PC-3 (cell line): ENCODE measurements around the gene UBTF. TPM values are rescaled to one million over a fixed set of nuclear protein-coding genes. Genes with fewer than 3 reads are reported as not detected.

ENCODE experiments used
- ATAC-seq: fragments of 200-7000 bp; cut with Tn5 transposase; 2 replicates; pipeline ENCODE4 v1.9.1; 2020; ENCODE audit warnings: mild to moderate bottlenecking, moderate library complexity
- BruUV-seq: library from RNA; stranded (reverse); fragments of 400-500 nt; replicated peaks from 2 replicates; lab custom pipeline; 2021; lab: Mats Ljungman, UMichigan
- CTCF ChIA-PET: fragments of 300-600 bp; sonication (Branson Sonifier 250); formaldehyde crosslinking; loops from one replicate; lab custom pipeline; 2022; ENCODE audit warnings: antibody characterized with exemption; lab: Charles Lee
- POLR2A ChIA-PET: fragments of 300-600 bp; sonication (Branson Sonifier 250); formaldehyde crosslinking; loops from one replicate; lab custom pipeline; 2022; ENCODE audit warnings: antibody characterized with exemption; ENCODE audit not compliant: unreplicated experiment; lab: Charles Lee
- DNase-seq: peaks from one replicate; pipeline ENCODE4 v3.0.0-alpha.2; 2015
- H2AFZ ChIP-seq: fragments of 300-600 bp; sonication (generic); 2 replicates; pipeline ENCODE4 v1.6.0; 2016; ENCODE audit warnings: antibody characterized with exemption, low read length
- H3F3A ChIP-seq: fragments of 300-600 bp; sonication (generic); one replicate; pipeline ENCODE4 v1.6.0; 2017; ENCODE audit warnings: antibody characterized with exemption, low read length, control low read depth, mild to moderate bottlenecking; ENCODE audit not compliant: unreplicated experiment
- H3K27ac ChIP-seq: fragments of 300-600 bp; sonication (generic); 2 replicates; pipeline ENCODE4 v1.5.1; 2016; ENCODE audit warnings: mild to moderate bottlenecking, low read length
- H3K27me3 ChIP-seq: fragments of 300-600 bp; sonication (generic); 2 replicates; pipeline ENCODE4 v1.6.1; 2016; ENCODE audit warnings: low read length, mixed read lengths
- H3K36me3 ChIP-seq: fragments of 300-600 bp; sonication (generic); 2 replicates; pipeline ENCODE4 v1.6.1; 2016; ENCODE audit warnings: low read depth, mixed run types, low read length, mixed read lengths
- H3K4me1 ChIP-seq: fragments of 300-600 bp; sonication (generic); 2 replicates; pipeline ENCODE4 v1.5.1; 2016; ENCODE audit warnings: low read length; ENCODE audit not compliant: insufficient read depth
- H3K4me2 ChIP-seq: fragments of 300-600 bp; sonication (generic); 2 replicates; pipeline ENCODE4 v1.6.0; 2016; ENCODE audit warnings: low read length
- H3K4me3 ChIP-seq: fragments of 300-600 bp; sonication (generic); 2 replicates; pipeline ENCODE4 v1.5.1; 2016; ENCODE audit warnings: mild to moderate bottlenecking, low read length, mixed read lengths
- H3K79me2 ChIP-seq: fragments of 300-600 bp; sonication (generic); 2 replicates; pipeline ENCODE4 v1.6.1; 2017; ENCODE audit warnings: low read length, mixed read lengths
- H3K9ac ChIP-seq: fragments of 300-600 bp; sonication (generic); 2 replicates; pipeline ENCODE4 v1.6.0; 2016; ENCODE audit warnings: mild to moderate bottlenecking, low read length
- H3K9me2 ChIP-seq: fragments of 300-600 bp; sonication (generic); replicated peaks from 2 replicates; pipeline ENCODE4 v1.6.1; 2016; ENCODE audit warnings: mixed run types, low read length, mixed read lengths
- H3K9me3 ChIP-seq: fragments of 300-600 bp; sonication (generic); 2 replicates; pipeline ENCODE4 v1.6.1; 2016; ENCODE audit warnings: low read length, mixed read lengths
- H4K20me1 ChIP-seq: fragments of 300-600 bp; sonication (generic); 2 replicates; pipeline ENCODE4 v1.6.1; 2016; ENCODE audit warnings: low read length, mixed read lengths
- EZH2 ChIP-seq: fragments of 300-600 bp; sonication (generic); IDR thresholded peaks from one replicate; pipeline ENCODE4 v1.6.1; 2017; ENCODE audit warnings: antibody characterized with exemption, mild to moderate bottlenecking, low read length; ENCODE audit not compliant: unreplicated experiment
- EZH2phosphoT487 ChIP-seq: fragments of 300-600 bp; sonication (generic); IDR thresholded peaks from 2 replicates; pipeline ENCODE4 v1.6.1; 2018; ENCODE audit warnings: mild to moderate bottlenecking, antibody characterized with exemption, low read length, borderline replicate concordance
- intact Hi-C: fragments of 100-400 bp; cut with micrococcal nuclease; formaldehyde crosslinking; loops from 2 replicates; pipeline ENCODE4 v1.9.0; 2023
- total RNA-seq: library from RNA; depleted of rRNA; stranded (reverse); fragments of >200 nt; gene quantifications from 2 replicates; pipeline ENCODE4 v1.2.3, GENCODE V29; 2014
- TF ChIP-seq, protein P1 (sequence below): fragments of 300-600 bp; sonication (generic); conservative IDR thresholded peaks from 2 replicates; pipeline ENCODE4 v1.5.1; 2017; ENCODE audit warnings: antibody characterized with exemption, low read depth, mild to moderate bottlenecking, low read length

Gene UBTF
- total RNA-seq, 1 experiment from 2014 or later: 139 TPM

DNA sequence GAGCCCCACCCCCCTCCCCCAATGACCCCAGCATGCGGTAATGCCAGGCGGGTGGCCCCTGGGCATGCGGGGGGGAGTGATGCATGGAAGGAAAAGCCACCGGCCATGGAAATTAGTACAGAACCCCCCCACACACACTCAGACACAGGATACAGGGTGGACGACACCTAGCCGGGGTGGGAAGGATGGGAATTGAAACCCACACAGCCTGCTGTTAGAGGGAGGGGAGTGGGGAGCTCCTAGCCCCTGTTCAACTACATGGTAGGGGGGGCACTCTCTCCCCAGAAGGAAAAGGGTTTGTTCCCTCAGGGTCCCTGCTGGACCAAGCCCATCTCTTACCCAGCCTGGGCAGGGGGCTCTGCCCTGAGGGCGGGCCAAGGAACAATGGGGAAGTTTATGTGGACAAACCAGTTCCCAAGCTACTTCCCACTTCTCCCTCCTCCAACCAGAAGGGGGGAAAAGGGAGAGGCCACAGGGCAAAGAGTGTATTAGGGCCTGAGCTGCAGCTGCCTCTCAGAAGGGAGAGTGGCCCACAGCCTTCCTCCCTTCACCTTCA, 27.5 kb downstream of the UBTF start:
- Histone ChIP-seq H3K36me3 (peaks cover 25% of the 10 kb centered on the region), H3K9ac (no peak overlapping the region), H3K4me3 (no peak overlapping the region), H3K4me2 (no peak overlapping the region), H3K79me2 (peaks cover 27% of the 10 kb centered on the region), H3K27ac (no peak overlapping the region), H3K27me3 (no peaks in the 10 kb centered on the region), H3K9me2 (no peaks in the 10 kb centered on the region), H2AFZ (no peak overlapping the region), H3K4me1 (peaks cover 9% of the 10 kb centered on the region), H4K20me1 (no peaks in the 10 kb centered on the region), H3K9me3 (no peaks in the 10 kb centered on the region), H3F3A (no peaks in the 10 kb centered on the region)
- ATAC-seq: peak; percentile 29
- DNase-seq: peak; percentile 26
- no TSS peak for BruUV-seq
- intact Hi-C loops: loop anchor here (10.0 kb wide), 1 partner anchor 313 kb away; the partner anchor contains the start of gene GPATCH8
- ChIA-PET CTCF (no interaction called here), POLR2A (no interaction called here)
- TF ChIP-seq EZH2phosphoT487 (no peak), EZH2 (no peak)
- TF ChIP-seq, protein P1, sequence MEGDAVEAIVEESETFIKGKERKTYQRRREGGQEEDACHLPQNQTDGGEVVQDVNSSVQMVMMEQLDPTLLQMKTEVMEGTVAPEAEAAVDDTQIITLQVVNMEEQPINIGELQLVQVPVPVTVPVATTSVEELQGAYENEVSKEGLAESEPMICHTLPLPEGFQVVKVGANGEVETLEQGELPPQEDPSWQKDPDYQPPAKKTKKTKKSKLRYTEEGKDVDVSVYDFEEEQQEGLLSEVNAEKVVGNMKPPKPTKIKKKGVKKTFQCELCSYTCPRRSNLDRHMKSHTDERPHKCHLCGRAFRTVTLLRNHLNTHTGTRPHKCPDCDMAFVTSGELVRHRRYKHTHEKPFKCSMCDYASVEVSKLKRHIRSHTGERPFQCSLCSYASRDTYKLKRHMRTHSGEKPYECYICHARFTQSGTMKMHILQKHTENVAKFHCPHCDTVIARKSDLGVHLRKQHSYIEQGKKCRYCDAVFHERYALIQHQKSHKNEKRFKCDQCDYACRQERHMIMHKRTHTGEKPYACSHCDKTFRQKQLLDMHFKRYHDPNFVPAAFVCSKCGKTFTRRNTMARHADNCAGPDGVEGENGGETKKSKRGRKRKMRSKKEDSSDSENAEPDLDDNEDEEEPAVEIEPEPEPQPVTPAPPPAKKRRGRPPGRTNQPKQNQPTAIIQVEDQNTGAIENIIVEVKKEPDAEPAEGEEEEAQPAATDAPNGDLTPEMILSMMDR: no peak

- Histone ChIP-seq H3K79me2 (peaks cover 23% of the 10 kb centered on the region), H3K36me3 (peaks cover 21% of the 10 kb centered on the region), H3K27me3 (no peaks in the 10 kb centered on the region), H3K27ac (no peak overlapping the region), H3K9ac (no peak overlapping the region), H2AFZ (no peak overlapping the region), H3K9me2 (no peaks in the 10 kb centered on the region), H3K4me2 (no peak overlapping the region), H3K9me3 (no peaks in the 10 kb centered on the region), H3F3A (no peaks in the 10 kb centered on the region), H3K4me3 (no peak overlapping the region), H3K4me1 (peaks cover 9% of the 10 kb centered on the region), H4K20me1 (no peaks in the 10 kb centered on the region)
- ChIA-PET CTCF (no interaction called here), POLR2A (no interaction called here)
- no TSS peak for BruUV-seq
- no peak for TF ChIP-seq EZH2
- no peak for TF ChIP-seq EZH2phosphoT487
- TF ChIP-seq, protein P1: no peak
- intact Hi-C loops: loop anchor here (10.0 kb wide), 1 partner anchor 313 kb away; the partner anchor contains the start of gene GPATCH8
- ATAC-seq (no peak), DNase-seq (no peak)
Observed at GRCh38 chr17:44191369-44191768, 28.1 kb downstream of the UBTF start.

DNA sequence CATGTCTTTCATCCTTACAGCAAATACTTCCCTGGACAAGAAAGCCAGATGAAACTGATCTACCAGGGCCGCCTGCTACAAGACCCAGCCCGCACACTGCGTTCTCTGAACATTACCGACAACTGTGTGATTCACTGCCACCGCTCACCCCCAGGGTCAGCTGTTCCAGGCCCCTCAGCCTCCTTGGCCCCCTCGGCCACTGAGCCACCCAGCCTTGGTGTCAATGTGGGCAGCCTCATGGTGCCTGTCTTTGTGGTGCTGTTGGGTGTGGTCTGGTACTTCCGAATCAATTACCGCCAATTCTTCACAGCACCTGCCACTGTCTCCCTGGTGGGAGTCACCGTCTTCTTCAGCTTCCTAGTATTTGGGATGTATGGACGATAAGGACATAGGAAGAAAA, 29.0 kb downstream of the UBTF start:
- Histone ChIP-seq H3K4me3 (no peak overlapping the region), H4K20me1 (no peaks in the 10 kb centered on the region), H3K79me2 (peaks cover 31% of the 10 kb centered on the region), H2AFZ (no peak overlapping the region), H3K4me2 (no peak overlapping the region), H3K9ac (no peak overlapping the region), H3K36me3 (peaks cover 16% of the 10 kb centered on the region), H3K27me3 (no peaks in the 10 kb centered on the region), H3K4me1 (peaks cover 12% of the 10 kb centered on the region), H3K27ac (no peak overlapping the region), H3F3A (no peaks in the 10 kb centered on the region), H3K9me3 (no peaks in the 10 kb centered on the region), H3K9me2 (no peaks in the 10 kb centered on the region)
- DNase-seq: no peak
- BruUV-seq: no TSS peak
- CTCF ChIA-PET: no interaction called here
- no peak for ATAC-seq
- intact Hi-C loops: loop anchor here (10.0 kb wide), 1 partner anchor 314 kb away; the partner anchor contains the start of gene GPATCH8
- TF ChIP-seq EZH2: no peak
- TF ChIP-seq, protein P1: no peak
- TF ChIP-seq EZH2phosphoT487: no peak
- POLR2A ChIA-PET: no interaction called here
